ENCODE data around the gene CNTN4.

GRCh38 chr3:3020209-3020608, 921.5 kb downstream of the CNTN4 start:
- TF ChIP-seq CTCF (IDR thresholded peaks at IDR 0.05) (no peak), POLR2A (IDR thresholded peaks at IDR 0.05) (no peak), EP300 (IDR thresholded peaks at IDR 0.05) (no peak)

All from tibial nerve (tissue), 4 donors.